H1 (cell line): Measurements from ENCODE around the gene PROSER3. TPM values are rescaled to one million over a fixed set of nuclear protein-coding genes. Genes with fewer than 3 reads are reported as not detected.
"Not testable (repeated sequence)": the region's sequence is repeated elsewhere in the genome, so short reads cannot be mapped to it uniquely, and the experiment has no call there.

Experiments used
- CTCF ChIA-PET: fragments of 300-600 bp; sonication (Branson Sonifier 250); formaldehyde crosslinking; loops from one replicate; lab custom pipeline; 2021; ENCODE audit not compliant: partially characterized antibody; lab: Charles Lee
- POLR2A ChIA-PET: fragments of 300-600 bp; sonication (Branson Sonifier 250); formaldehyde crosslinking; loops from one replicate; lab custom pipeline; 2021; ENCODE audit warnings: inconsistent platforms; ENCODE audit not compliant: partially characterized antibody; lab: Charles Lee
- DNase-seq, 2 experiments: peaks; one replicate each; pipeline versions ENCODE4 v3.0.0 to v3.0.0-alpha.2; 2010 to 2022; ENCODE audit warnings: low spot score in 2 of 2, low read depth in 1 of 2, mixed read lengths in 1 of 2
- FAIRE-seq: peaks from 2 replicates; lab custom pipeline; 2011; peaks lifted over from hg19 to GRCh38; lab: Jason Lieb, UNC
- H2AFZ ChIP-seq: 2 replicates; pipeline ENCODE4 v1.8.1; 2012; ENCODE audit warnings: low read length, inconsistent platforms
- H2AK5ac ChIP-seq: 2 replicates; pipeline ENCODE4 v1.6.1; 2013; ENCODE audit warnings: low read depth, low read length
- H2BK120ac ChIP-seq: replicated peaks from 2 replicates; pipeline ENCODE3; 2013; ENCODE audit warnings: low read depth, low read length, inconsistent platforms
- H2BK12ac ChIP-seq: 2 replicates; pipeline ENCODE4 v1.6.1; 2013; ENCODE audit warnings: low read depth, low read length
- H2BK15ac ChIP-seq: 2 replicates; pipeline ENCODE4 v1.6.1; 2013; ENCODE audit warnings: low read length
- H2BK20ac ChIP-seq: 2 replicates; pipeline ENCODE4 v1.6.1; 2013; ENCODE audit warnings: low read length
- H2BK5ac ChIP-seq: 2 replicates; pipeline ENCODE4 v1.6.1; 2013; ENCODE audit warnings: low read depth, low read length
- H3K14ac ChIP-seq: 2 replicates; pipeline ENCODE4 v1.6.1; 2013; ENCODE audit warnings: inconsistent platforms; ENCODE audit not compliant: insufficient read length
- H3K18ac ChIP-seq: 2 replicates; pipeline ENCODE4 v1.6.1; 2013; ENCODE audit warnings: low read length; ENCODE audit errors: extremely low read depth
- H3K23ac ChIP-seq: 2 replicates; pipeline ENCODE4 v1.6.1; 2013; ENCODE audit warnings: inconsistent platforms; ENCODE audit not compliant: insufficient read length
- H3K23me2 ChIP-seq: 2 replicates; pipeline ENCODE4 v1.6.1; 2013; ENCODE audit warnings: low read depth, low read length
- H3K27ac ChIP-seq: 2 replicates; pipeline ENCODE4 v1.6.1; 2011; ENCODE audit warnings: low read depth, low read length, inconsistent platforms
- H3K27me3 ChIP-seq, 4 experiments: replicated peaks in 1 of 4; 1 replicate in 1 of 4; 2 replicates in 3 of 4; pipeline versions ENCODE4 v1.6.1 to v1.8.1; 2011 to 2013; ENCODE audit warnings: low read length in 3 of 4, mild to moderate bottlenecking in 3 of 4, inconsistent platforms in 2 of 4, mixed read lengths in 2 of 4, moderate library complexity in 1 of 4; ENCODE audit not compliant: control insufficient read depth in 3 of 4, insufficient read depth in 3 of 4; ENCODE audit errors: extremely low read depth in 1 of 4
- H3K36me3 ChIP-seq, 4 experiments: 2 replicates each; pipeline versions ENCODE4 v1.6.1 to v1.8.1; 2011 to 2013; ENCODE audit warnings: mild to moderate bottlenecking in 4 of 4, low read length in 3 of 4, moderate library complexity in 2 of 4, control low read depth in 1 of 4, inconsistent platforms in 1 of 4; ENCODE audit not compliant: insufficient read depth in 4 of 4, control insufficient read depth in 2 of 4
- H3K4ac ChIP-seq: replicated peaks from 2 replicates; pipeline ENCODE3; 2013; ENCODE audit warnings: low read length, low read depth, mixed read lengths, inconsistent platforms; ENCODE audit not compliant: insufficient read length
- H3K4me1 ChIP-seq, 4 experiments: replicated peaks in 1 of 4; 1 replicate in 1 of 4; 2 replicates in 3 of 4; pipeline versions ENCODE4 v1.6.1 to v1.8.1; 2011 to 2013; ENCODE audit warnings: low read length in 3 of 4, inconsistent platforms in 2 of 4, mixed read lengths in 1 of 4; ENCODE audit not compliant: insufficient read depth in 4 of 4, control insufficient read depth in 3 of 4
- H3K4me2 ChIP-seq, 2 experiments: 2 replicates each; pipeline versions ENCODE4 v1.6.1 to v1.8.1; 2011 to 2013; ENCODE audit warnings: low read depth in 2 of 2, low read length in 2 of 2, control low read depth in 1 of 2, inconsistent platforms in 1 of 2, mild to moderate bottlenecking in 1 of 2; ENCODE audit not compliant: insufficient read depth in 1 of 2
- H3K4me3 ChIP-seq, 4 experiments: fragments of 200-600, 300-600 bp in 1 of 4; sonication (generic), shearing (Covaris generic), sonication (Bioruptor Twin) in 1 of 4; 2 replicates each; pipeline versions ENCODE4 v1.5.1 to v1.8.1; 2011 to 2016; ENCODE audit warnings: low read length in 4 of 4, low read depth in 3 of 4, control low read depth in 2 of 4, inconsistent platforms in 2 of 4, mild to moderate bottlenecking in 2 of 4, mixed read lengths in 1 of 4, moderate library complexity in 1 of 4; ENCODE audit not compliant: insufficient read depth in 2 of 4; ENCODE audit errors: extremely low read depth in 1 of 4
- H3K56ac ChIP-seq: replicated peaks from 2 replicates; pipeline ENCODE3; 2013; ENCODE audit warnings: low read depth, mild to moderate bottlenecking, mixed read lengths, low read length, inconsistent platforms; ENCODE audit not compliant: insufficient read length
- H3K79me1 ChIP-seq: 2 replicates; pipeline ENCODE4 v1.6.1; 2013; ENCODE audit warnings: low read depth, low read length, control low read depth
- H3K79me2 ChIP-seq, 2 experiments: 2 replicates each; pipeline versions ENCODE4 v1.6.1 to v1.8.1; 2012 to 2013; ENCODE audit warnings: low read length in 2 of 2, mild to moderate bottlenecking in 2 of 2, inconsistent platforms in 1 of 2; ENCODE audit not compliant: insufficient read depth in 2 of 2, control insufficient read depth in 1 of 2
- H3K9ac ChIP-seq, 4 experiments: replicated peaks in 1 of 4; 1 replicate in 1 of 4; 2 replicates in 3 of 4; pipeline versions ENCODE4 v1.6.1 to v1.8.1; 2011 to 2013; ENCODE audit warnings: low read depth in 3 of 4, low read length in 3 of 4, control low read depth in 2 of 4, mild to moderate bottlenecking in 2 of 4, moderate library complexity in 2 of 4, inconsistent platforms in 1 of 4; ENCODE audit errors: extremely low read depth in 1 of 4
- H3K9me3 ChIP-seq, 2 experiments: 2 replicates each; pipeline versions ENCODE4 v1.6.1 to v1.8.1; 2012 to 2013; ENCODE audit warnings: mild to moderate bottlenecking in 2 of 2, moderate library complexity in 2 of 2, control low read depth in 1 of 2, inconsistent platforms in 1 of 2, low read depth in 1 of 2, low read length in 1 of 2, mixed read lengths in 1 of 2; ENCODE audit not compliant: insufficient read depth in 2 of 2
- H4K20me1 ChIP-seq, 2 experiments: replicated peaks in 1 of 2; 2 replicates each; pipeline versions ENCODE3 to v1.8.1; 2011 to 2013; ENCODE audit warnings: inconsistent platforms in 2 of 2, low read length in 2 of 2, mild to moderate bottlenecking in 1 of 2; ENCODE audit not compliant: insufficient read depth in 2 of 2, control insufficient read depth in 1 of 2
- H4K5ac ChIP-seq: 2 replicates; pipeline ENCODE4 v1.6.1; 2013; ENCODE audit warnings: low read length, low read depth, mixed read lengths, inconsistent platforms; ENCODE audit not compliant: insufficient read length
- H4K8ac ChIP-seq: 2 replicates; pipeline ENCODE4 v1.8.0; 2013; ENCODE audit warnings: mild to moderate bottlenecking, moderate library complexity, low read length, inconsistent platforms; ENCODE audit not compliant: insufficient read depth; ENCODE audit errors: extremely low read depth
- H4K91ac ChIP-seq: replicated peaks from 2 replicates; pipeline ENCODE3; 2013; ENCODE audit warnings: low read length, mixed read lengths, inconsistent platforms; ENCODE audit not compliant: insufficient read length
- WGBS, 2 experiments: shearing (Covaris generic) in 1 of 2; methylation state at CpG; one replicate each; pipeline versions ENCODE4 v1.1.6 to v1.1.7; 2013 to 2015; ENCODE audit warnings: low lambda C conversion rate in 2 of 2, mixed read lengths in 2 of 2, inconsistent platforms in 1 of 2, low coverage in 1 of 2, missing lambda C conversion rate in 1 of 2; ENCODE audit not compliant: insufficient replicate concordance in 2 of 2, insufficient coverage in 1 of 2, insufficient read length in 1 of 2; ENCODE audit errors: extremely low coverage in 1 of 2, missing lambda C conversion rate in 1 of 2; 5-methylcytosine and 5-hydroxymethylcytosine counted together
- polyA plus RNA-seq, 7 experiments: library from polyadenylated mRNA; depleted of rRNA in 3 of 7; stranded (reverse) in 5 of 7; unstranded in 2 of 7; fragments of >200 nt in 5 of 7; fragments of 200-250 nt in 2 of 7; gene quantifications; 1 replicate in 5 of 7; 2 replicates in 1 of 7; 4 replicates in 1 of 7; pipeline versions ENCODE4 v1.2.1 to v1.2.3, GENCODE V29; 2011 to 2013; ENCODE audit warnings: missing spikeins in 2 of 7, mixed read lengths in 2 of 7
- total RNA-seq: library from RNA; stranded (reverse); fragmentation: NEBNext Ultra II Directional; extraction: Animal tissue kit (Norgen Biotek cat#: 25700); gene quantifications from 2 replicates; pipeline ENCODE4 v1.2.1, GENCODE V29; 2021

PROSER3 gene
- total and polyA plus RNA-seq, 2 of the 8 experiments (the other 6 are each of a cell fraction or from before 2014, with no cell fraction given) = 17.8 to 28.9 TPM

- not testable (repeated sequence) for H3K23me2 ChIP-seq, H2BK20ac ChIP-seq, H3K4me1 ChIP-seq, H2BK15ac ChIP-seq, FAIRE-seq, H2BK120ac ChIP-seq, H2BK12ac ChIP-seq, H3K27ac ChIP-seq, H3K4ac ChIP-seq, H3K9ac ChIP-seq, H4K5ac ChIP-seq, H3K9me3 ChIP-seq, H3K27me3 ChIP-seq, H3K4me3 ChIP-seq, H3K4me2 ChIP-seq, DNase-seq, H2AK5ac ChIP-seq, H2AFZ ChIP-seq, H3K23ac ChIP-seq, H4K91ac ChIP-seq, H2BK5ac ChIP-seq, H3K18ac ChIP-seq, H4K8ac ChIP-seq, H3K14ac ChIP-seq, H3K79me1 ChIP-seq, H3K56ac ChIP-seq
- ChIA-PET POLR2A (interaction anchor here (1.0 to 6.1 kb wide), 4 partner anchors 8 to 43 kb away, joined by 3 to 39 read pairs (median 7); no protein-coding TSS in a partner anchor), CTCF (interaction anchor here (0.7 to 11.8 kb wide), 2 partner anchors 14 to 35 kb away, joined by 3 to 80 read pairs; partner anchors contain the start of gene IGFLR1)
- WGBS, 2 experiments = 98% methylated on average over 7 of the region's 7 CpGs; no CpG with 5 or more reads in 1 of the 2 experiments
- Histone ChIP-seq H3K79me2 (peaks cover 0 to 12% of the 10 kb centered on the region in 2 experiments; a peak in 2 of 4 replicates), H4K20me1 (peaks cover 5 to 19% of the 10 kb centered on the region in 2 experiments), H3K36me3 (peaks cover 42 to 69% (median 59%) of the 10 kb centered on the region in 4 experiments)
Measured at GRCh38 chr19:35724132-35724531, 33.8 kb upstream of the PROSER3 start.
